IMR-90 (cell line): ENCODE results near the gene SDK1. TPM values are rescaled to one million over a fixed set of nuclear protein-coding genes. Genes with fewer than 3 reads are reported as not detected.

ENCODE experiments used
- ATAC-seq: fragments of 200-7000 bp; cut with Tn5 transposase; 2 replicates; pipeline ENCODE4 v1.9.1; 2020; ENCODE audit warnings: low read depth, mild to moderate bottlenecking, moderate library complexity
- BruUV-seq: library from RNA; stranded (reverse); fragments of 400-500 nt; replicated peaks from 2 replicates; lab custom pipeline; 2021; lab: Mats Ljungman, UMichigan
- CTCF ChIA-PET: fragments of 300-600 bp; formaldehyde crosslinking; extraction: SDS; loops from one replicate; lab custom pipeline; 2021; ENCODE audit warnings: antibody characterized with exemption; lab: Yijun Ruan, JAX
- POLR2A ChIA-PET: fragments of 300-600 bp; sonication (Branson Sonifier 250); formaldehyde crosslinking; loops from one replicate; lab custom pipeline; 2022; ENCODE audit warnings: antibody characterized with exemption; ENCODE audit not compliant: unreplicated experiment; lab: Charles Lee
- DNase-seq: peaks from one replicate; pipeline ENCODE4 v3.0.0; 2013
- H2AFZ ChIP-seq: replicated peaks from 2 replicates; pipeline ENCODE3; 2013; ENCODE audit warnings: low read length, mild to moderate bottlenecking; ENCODE audit not compliant: poor library complexity
- H2AK5ac ChIP-seq: 2 replicates; pipeline ENCODE4 v1.6.1; 2013; ENCODE audit warnings: low read depth, low read length, inconsistent platforms
- H2AK9ac ChIP-seq: replicated peaks from 2 replicates; pipeline ENCODE3; 2013; ENCODE audit warnings: mild to moderate bottlenecking, low read depth, low read length, moderate library complexity; ENCODE audit not compliant: poor library complexity
- H2BK120ac ChIP-seq: 2 replicates; pipeline ENCODE4 v1.6.1; 2013; ENCODE audit warnings: low read depth, low read length, inconsistent platforms
- H2BK15ac ChIP-seq: 3 replicates; pipeline ENCODE4 v1.6.1; 2013; ENCODE audit warnings: low read depth, low read length, inconsistent platforms
- H2BK20ac ChIP-seq: 2 replicates; pipeline ENCODE4 v1.6.1; 2013; ENCODE audit warnings: low read depth, mild to moderate bottlenecking, inconsistent platforms, low read length, moderate library complexity
- H2BK5ac ChIP-seq: 2 replicates; pipeline ENCODE4 v1.6.1; 2013; ENCODE audit warnings: mild to moderate bottlenecking, low read depth, low read length, inconsistent platforms; ENCODE audit not compliant: poor library complexity, severe bottlenecking
- H3K14ac ChIP-seq: replicated peaks from 2 replicates; pipeline ENCODE4 v1.6.1; 2013; ENCODE audit warnings: low read depth, low read length, inconsistent platforms
- H3K18ac ChIP-seq: 2 replicates; pipeline ENCODE4 v1.6.1; 2013; ENCODE audit warnings: low read depth, low read length, control low read depth
- H3K23ac ChIP-seq: 2 replicates; pipeline ENCODE4 v1.6.1; 2013; ENCODE audit warnings: low read depth, low read length, inconsistent platforms
- H3K27ac ChIP-seq: 2 replicates; pipeline ENCODE4 v1.5.1; 2013; ENCODE audit warnings: mild to moderate bottlenecking, control low read depth, low read length; ENCODE audit not compliant: insufficient read depth
- H3K27me3 ChIP-seq: 2 replicates; pipeline ENCODE4 v1.6.1; 2013; ENCODE audit warnings: low read length; ENCODE audit not compliant: control insufficient read depth, insufficient read depth
- H3K36me3 ChIP-seq: 2 replicates; pipeline ENCODE4 v1.6.1; 2013; ENCODE audit warnings: low read length, mixed read lengths; ENCODE audit not compliant: control insufficient read depth, insufficient read depth
- H3K4ac ChIP-seq: 2 replicates; pipeline ENCODE4 v1.6.1; 2013; ENCODE audit warnings: low read depth, low read length, inconsistent platforms
- H3K4me1 ChIP-seq: 2 replicates; pipeline ENCODE4 v1.6.1; 2013; ENCODE audit warnings: low read length, mixed read lengths; ENCODE audit not compliant: control insufficient read depth, insufficient read depth
- H3K4me2 ChIP-seq: 2 replicates; pipeline ENCODE4 v1.6.1; 2013; ENCODE audit warnings: low read depth, mild to moderate bottlenecking, control low read depth, low read length, moderate library complexity
- H3K4me3 ChIP-seq: 2 replicates; pipeline ENCODE4 v1.5.1; 2013; ENCODE audit warnings: low read depth, mild to moderate bottlenecking, control low read depth, low read length, moderate library complexity; ENCODE audit not compliant: insufficient read depth
- H3K56ac ChIP-seq: 2 replicates; pipeline ENCODE4 v1.6.1; 2013; ENCODE audit warnings: low read length, inconsistent platforms; ENCODE audit not compliant: insufficient read depth; ENCODE audit errors: extremely low read depth
- H3K79me1 ChIP-seq, 2 experiments: 2 replicates each; pipeline ENCODE4 v1.6.1; 2013; ENCODE audit warnings: low read length in 2 of 2, inconsistent platforms in 1 of 2, low read depth in 1 of 2
- H3K9ac ChIP-seq: 2 replicates; pipeline ENCODE4 v1.6.1; 2013; ENCODE audit warnings: low read depth, low read length, control low read depth
- H3K9me1 ChIP-seq: 2 replicates; pipeline ENCODE4 v1.6.1; 2013; ENCODE audit warnings: low read length, inconsistent platforms; ENCODE audit not compliant: insufficient read depth
- H3K9me3 ChIP-seq: 2 replicates; pipeline ENCODE4 v1.6.1; 2013; ENCODE audit warnings: low read length; ENCODE audit not compliant: control insufficient read depth, insufficient read depth
- H4K20me1 ChIP-seq: 2 replicates; pipeline ENCODE4 v1.6.1; 2013; ENCODE audit warnings: low read length, inconsistent platforms; ENCODE audit not compliant: insufficient read depth
- H4K5ac ChIP-seq: 2 replicates; pipeline ENCODE4 v1.6.1; 2013; ENCODE audit warnings: mild to moderate bottlenecking, low read depth, low read length, control low read depth
- H4K8ac ChIP-seq, 2 experiments: 2 replicates each; pipeline ENCODE4 v1.6.1; 2013; ENCODE audit warnings: low read depth in 2 of 2, low read length in 2 of 2, control low read depth in 1 of 2, inconsistent platforms in 1 of 2
- H4K91ac ChIP-seq: 2 replicates; pipeline ENCODE4 v1.6.1; 2013; ENCODE audit warnings: low read depth, low read length, inconsistent platforms; ENCODE audit not compliant: insufficient read depth
- BHLHE40 ChIP-seq: fragments of 150-350 bp; IDR thresholded peaks from 2 replicates; pipeline ENCODE4 v1.6.1; 2016; ENCODE audit warnings: mild to moderate bottlenecking, low read depth, low read length
- FOS ChIP-seq: fragments of 150-350 bp; IDR thresholded peaks from 2 replicates; pipeline ENCODE4 v1.6.1; 2016; ENCODE audit warnings: low read depth, low read length
- POLR2A ChIP-seq: IDR thresholded peaks from 2 replicates; pipeline ENCODE4 v1.6.1; 2012; ENCODE audit warnings: mild to moderate bottlenecking, low read depth, low read length
- RCOR1 ChIP-seq: IDR thresholded peaks from 2 replicates; pipeline ENCODE4 v1.6.1; 2012; ENCODE audit warnings: mild to moderate bottlenecking, low read length, improper control_type of control experiment; ENCODE audit not compliant: insufficient replicate concordance
- USF2 ChIP-seq: fragments of 150-350 bp; IDR thresholded peaks from 2 replicates; pipeline ENCODE4 v1.6.1; 2017; ENCODE audit warnings: mild to moderate bottlenecking, antibody characterized with exemption, low read length, low read depth
- WGBS, 2 experiments: methylation state at CpG; one replicate each; pipeline versions ENCODE4 v1.1.5 to v1.1.7; 2013; ENCODE audit warnings: missing lambda C conversion rate in 2 of 2; ENCODE audit not compliant: insufficient read length in 1 of 2; ENCODE audit errors: extremely low coverage in 2 of 2; 5-methylcytosine and 5-hydroxymethylcytosine counted together
- dilution Hi-C: fragments of 300-500 bp; cut with HindIII; formaldehyde crosslinking; loops from one replicate; pipeline ENCODE4 v1.14.3; 2018; ENCODE audit warnings: low sequenced_read_pairs; ENCODE audit not compliant: unreplicated experiment
- in situ Hi-C: fragments of 300-500 bp; cut with MboI; formaldehyde crosslinking; loops from 3 replicates; pipeline ENCODE4 v1.14.3; 2019; ENCODE audit warnings: low sequenced_read_pairs, inconsistent platforms, mixed read lengths
- intact Hi-C: fragments of 100-400 bp; cut with micrococcal nuclease; formaldehyde crosslinking; loops from 2 replicates; pipeline ENCODE4 v1.10.0; 2022
- polyA plus RNA-seq, 3 experiments: library from polyadenylated mRNA; depleted of rRNA; stranded (reverse); fragments of >200 nt; gene quantifications; 2 replicates each; pipeline ENCODE4 v1.2.3, GENCODE V29; 2012; ENCODE audit warnings: low replicate concordance in 1 of 3
- total RNA-seq: library from RNA; depleted of rRNA; stranded (reverse); fragments of >200 nt; gene quantifications from 2 replicates; pipeline ENCODE4 v1.2.3, GENCODE V29; 2012
- TF ChIP-seq, protein P1 (sequence below): conservative IDR thresholded peaks from 2 replicates; pipeline ENCODE4 v1.5.1; 2012; ENCODE audit warnings: mild to moderate bottlenecking, low read depth, low read length, improper control_type of control experiment
- TF ChIP-seq, protein P2 (sequence below): fragments of 150-350 bp; IDR thresholded peaks from 2 replicates; pipeline ENCODE4 v1.6.1; 2016; ENCODE audit warnings: low read depth, mild to moderate bottlenecking, low read length, moderate library complexity, borderline replicate concordance

Gene SDK1
- total and polyA plus RNA-seq, 2 of the 4 experiments (the other 2 are of a cell fraction) = 1.5 to 1.6 TPM

- no TSS peak for BruUV-seq
- Histone ChIP-seq H3K9me3 (peaks cover 13% of the 10 kb centered on the region), H3K79me1 (no peaks in the 10 kb centered on the region), H2BK120ac (no peak overlapping the region), H3K23ac (no peak overlapping the region), H4K20me1 (no peaks in the 10 kb centered on the region), H3K4me2 (no peak overlapping the region), H4K8ac (no peak overlapping the region), H2BK20ac (no peak overlapping the region), H3K9ac (no peak overlapping the region), H2AFZ (no peak overlapping the region), H3K4me3 (no peak overlapping the region), H3K14ac (no peak overlapping the region), H3K27me3 (no peaks in the 10 kb centered on the region), H2BK15ac (no peak overlapping the region), H3K4me1 (no peaks in the 10 kb centered on the region), H2AK5ac (no peak overlapping the region), H3K9me1 (no peaks in the 10 kb centered on the region), H2AK9ac (no peak overlapping the region), H2BK5ac (no peak overlapping the region), H3K27ac (no peak overlapping the region), H3K56ac (no peak overlapping the region), H4K91ac (no peak overlapping the region), H3K18ac (no peak overlapping the region), H3K4ac (no peak overlapping the region), H3K36me3 (no peaks in the 10 kb centered on the region), H4K5ac (no peak overlapping the region)
- no peak for DNase-seq
- WGBS, 2 experiments = no CpG with 5 or more reads among the region's 9 CpGs
- POLR2A ChIA-PET = no interaction called here
- CTCF ChIA-PET = no interaction called here
- in situ Hi-C loops (no loop called here), dilution Hi-C loops (no loop called here), intact Hi-C loops (no loop called here)
- TF ChIP-seq POLR2A (no peak), RCOR1 (no peak), FOS (no peak), BHLHE40 (no peak), USF2 (no peak)
- TF ChIP-seq, protein P1, sequence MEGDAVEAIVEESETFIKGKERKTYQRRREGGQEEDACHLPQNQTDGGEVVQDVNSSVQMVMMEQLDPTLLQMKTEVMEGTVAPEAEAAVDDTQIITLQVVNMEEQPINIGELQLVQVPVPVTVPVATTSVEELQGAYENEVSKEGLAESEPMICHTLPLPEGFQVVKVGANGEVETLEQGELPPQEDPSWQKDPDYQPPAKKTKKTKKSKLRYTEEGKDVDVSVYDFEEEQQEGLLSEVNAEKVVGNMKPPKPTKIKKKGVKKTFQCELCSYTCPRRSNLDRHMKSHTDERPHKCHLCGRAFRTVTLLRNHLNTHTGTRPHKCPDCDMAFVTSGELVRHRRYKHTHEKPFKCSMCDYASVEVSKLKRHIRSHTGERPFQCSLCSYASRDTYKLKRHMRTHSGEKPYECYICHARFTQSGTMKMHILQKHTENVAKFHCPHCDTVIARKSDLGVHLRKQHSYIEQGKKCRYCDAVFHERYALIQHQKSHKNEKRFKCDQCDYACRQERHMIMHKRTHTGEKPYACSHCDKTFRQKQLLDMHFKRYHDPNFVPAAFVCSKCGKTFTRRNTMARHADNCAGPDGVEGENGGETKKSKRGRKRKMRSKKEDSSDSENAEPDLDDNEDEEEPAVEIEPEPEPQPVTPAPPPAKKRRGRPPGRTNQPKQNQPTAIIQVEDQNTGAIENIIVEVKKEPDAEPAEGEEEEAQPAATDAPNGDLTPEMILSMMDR = no peak
- TF ChIP-seq, protein P2, sequence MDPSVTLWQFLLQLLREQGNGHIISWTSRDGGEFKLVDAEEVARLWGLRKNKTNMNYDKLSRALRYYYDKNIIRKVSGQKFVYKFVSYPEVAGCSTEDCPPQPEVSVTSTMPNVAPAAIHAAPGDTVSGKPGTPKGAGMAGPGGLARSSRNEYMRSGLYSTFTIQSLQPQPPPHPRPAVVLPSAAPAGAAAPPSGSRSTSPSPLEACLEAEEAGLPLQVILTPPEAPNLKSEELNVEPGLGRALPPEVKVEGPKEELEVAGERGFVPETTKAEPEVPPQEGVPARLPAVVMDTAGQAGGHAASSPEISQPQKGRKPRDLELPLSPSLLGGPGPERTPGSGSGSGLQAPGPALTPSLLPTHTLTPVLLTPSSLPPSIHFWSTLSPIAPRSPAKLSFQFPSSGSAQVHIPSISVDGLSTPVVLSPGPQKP = no peak
- ATAC-seq = no peak
These were observed 506.8 kb downstream of the SDK1 start for GRCh38 chr7:3807824-3808223.
